Activated CD4-positive, alpha-beta T cell treated with anti-CD3 and anti-CD28 coated beads, Interleukin-2, amount 50 U/mL, for 4 hours (primary cell): Measurements from ENCODE around the gene LPP.

Experiments
- DNase-seq, 2 experiments: peaks; one replicate each; pipeline ENCODE4 v3.0.0-alpha.2; 2020

LPP gene

GRCh38 chr3:188453431-188454384, 299.8 kb downstream of the LPP start:
- DNase-seq, result no peak

DNA sequence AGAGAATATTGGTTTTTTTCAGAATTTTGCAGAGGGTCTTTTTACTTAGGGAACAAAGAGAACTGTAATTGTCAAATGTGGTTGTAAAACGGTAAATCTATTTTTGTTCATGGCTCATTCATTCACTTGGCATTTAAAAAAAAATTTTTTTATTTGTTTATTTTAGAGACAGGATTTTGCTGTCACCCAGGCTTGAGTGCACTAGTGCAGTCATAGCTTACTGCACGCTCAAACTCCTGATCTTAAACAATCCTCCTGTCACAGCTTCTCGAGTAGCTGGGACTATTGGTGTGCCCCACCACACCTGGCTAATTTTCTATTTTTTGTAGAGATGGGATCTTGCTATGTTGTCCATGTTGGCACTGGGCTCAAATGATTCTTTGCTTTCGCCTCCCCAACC, 301.8 kb downstream of the LPP start:
- DNase-seq, result no peak

- DNase-seq, result no peak
These were observed 304.8 kb downstream of the LPP start for GRCh38 chr3:188458756-188459155.

DNA sequence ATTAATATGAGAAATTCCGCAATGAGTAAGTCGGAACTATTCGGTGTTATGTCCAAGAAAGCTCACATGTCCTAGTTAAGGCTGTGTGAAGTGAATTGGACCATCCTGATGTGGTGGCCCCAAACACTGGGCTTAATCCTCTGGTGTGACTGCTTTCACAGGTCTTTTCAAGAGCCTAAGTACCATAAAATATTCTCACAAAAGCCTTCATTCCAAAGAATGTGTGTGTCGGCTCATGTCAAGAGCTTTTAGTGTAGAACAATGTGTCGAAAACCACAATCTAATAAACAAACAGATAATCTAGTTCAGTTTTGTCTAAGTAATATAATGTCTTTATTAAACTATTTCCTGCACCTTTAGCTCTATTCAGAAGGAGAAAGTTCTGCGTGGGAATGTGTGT, 311.4 kb downstream of the LPP start:
- DNase-seq, result no peak

DNA sequence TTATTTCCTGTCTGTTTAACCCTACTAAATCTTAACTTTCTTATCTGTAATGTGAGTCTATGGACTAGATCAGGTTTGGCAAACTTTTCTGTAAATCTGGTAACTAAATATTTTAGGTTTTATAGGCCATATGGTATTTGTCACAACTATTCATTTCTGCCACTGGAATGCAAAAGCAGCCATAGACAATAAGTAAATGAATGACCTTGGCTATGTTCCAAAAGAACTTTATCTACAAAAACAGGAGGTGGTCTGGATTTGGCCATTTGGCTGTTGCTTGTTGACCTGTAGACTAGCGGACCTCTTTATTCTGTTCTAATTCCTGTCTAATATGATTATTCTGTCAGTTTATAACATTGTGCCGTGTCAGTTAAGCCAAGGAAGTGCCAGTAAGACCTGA, 314.2 kb downstream of the LPP start:
- no peak for DNase-seq

GRCh38 chr3:188468662-188469061, 314.7 kb downstream of the LPP start:
- DNase-seq, result no peak

- DNase-seq, result no peak
These were observed 315.4 kb downstream of the LPP start for GRCh38 chr3:188469228-188469885.

GRCh38 chr3:188470508-188471130, 316.7 kb downstream of the LPP start:
- DNase-seq, result no peak

DNA sequence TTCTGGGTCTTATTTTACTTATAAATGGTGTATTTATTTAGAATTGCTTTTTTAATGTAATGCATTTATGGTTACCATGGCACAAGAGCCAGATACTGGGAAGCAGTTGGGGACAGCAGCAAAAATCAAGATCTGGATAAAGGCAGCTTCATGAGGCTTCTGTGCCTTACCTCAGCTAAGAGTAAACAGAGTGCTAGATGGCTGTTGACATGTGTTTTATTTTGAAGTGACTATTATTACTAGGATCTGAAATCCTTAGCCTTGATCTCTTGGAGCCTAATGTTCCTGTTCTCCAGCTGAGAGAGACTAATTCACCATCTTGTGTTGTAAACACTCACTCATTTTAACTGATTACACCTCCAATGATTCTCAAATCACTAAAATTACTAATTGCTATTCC, 317.8 kb downstream of the LPP start:
- DNase-seq, result no peak

DNA sequence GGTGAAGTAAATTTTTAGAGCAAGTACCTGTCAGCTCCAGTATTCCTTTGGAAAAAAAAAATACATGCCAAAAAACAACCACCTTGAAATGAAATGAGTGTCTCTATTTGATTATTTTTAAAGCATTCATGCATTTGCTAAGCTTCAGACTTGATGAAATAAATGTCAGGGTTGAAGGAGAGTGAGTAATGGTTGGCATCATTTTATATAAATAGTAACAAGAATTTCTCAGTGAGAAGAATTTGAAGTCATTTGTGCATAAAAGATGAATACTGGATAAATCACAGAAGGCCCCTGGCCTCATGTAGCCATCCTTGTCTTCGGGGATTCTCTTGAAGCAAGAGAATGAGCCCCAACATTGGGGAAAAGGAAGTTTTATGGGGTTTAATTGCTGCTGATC, 318.4 kb downstream of the LPP start:
- no peak for DNase-seq

- DNase-seq, result no peak
These were observed 319.1 kb downstream of the LPP start for GRCh38 chr3:188473045-188473444.

DNA sequence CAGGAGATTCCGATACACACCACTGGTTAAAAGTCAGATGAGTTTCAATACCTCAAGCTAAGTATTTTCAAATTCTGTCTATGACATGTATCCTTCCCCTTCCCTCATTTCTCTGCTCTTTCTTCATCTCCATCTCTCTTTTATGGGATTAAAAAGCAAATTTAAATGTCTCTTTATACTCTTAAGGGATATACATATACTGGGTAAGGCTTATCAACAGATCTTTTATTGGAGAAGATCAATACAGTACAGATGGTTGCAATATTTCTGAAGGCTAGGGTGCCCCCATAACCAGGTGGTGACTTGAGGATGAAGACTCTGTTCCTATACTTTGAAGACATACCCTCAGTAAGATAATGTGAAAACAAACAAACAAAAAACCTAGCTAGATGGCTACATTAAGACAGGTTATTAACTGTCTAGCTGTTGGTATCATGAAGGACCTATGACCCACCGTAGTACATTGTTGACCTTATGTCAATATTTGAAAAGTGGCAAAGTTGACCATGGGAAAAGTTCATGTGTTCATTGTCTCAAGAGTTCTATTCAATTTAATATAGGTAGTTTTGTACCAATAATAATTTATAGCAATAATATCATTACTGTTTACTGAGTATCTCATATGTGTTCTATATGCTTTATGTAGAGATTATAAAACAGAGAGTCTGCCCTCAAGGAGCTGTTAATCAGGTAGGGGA, 319.8 kb downstream of the LPP start:
- no peak for DNase-seq

- DNase-seq, result no peak
These were observed 323.0 kb downstream of the LPP start for GRCh38 chr3:188476935-188477334.

GRCh38 chr3:188480011-188480410, 326.1 kb downstream of the LPP start:
- DNase-seq, result no peak

DNA sequence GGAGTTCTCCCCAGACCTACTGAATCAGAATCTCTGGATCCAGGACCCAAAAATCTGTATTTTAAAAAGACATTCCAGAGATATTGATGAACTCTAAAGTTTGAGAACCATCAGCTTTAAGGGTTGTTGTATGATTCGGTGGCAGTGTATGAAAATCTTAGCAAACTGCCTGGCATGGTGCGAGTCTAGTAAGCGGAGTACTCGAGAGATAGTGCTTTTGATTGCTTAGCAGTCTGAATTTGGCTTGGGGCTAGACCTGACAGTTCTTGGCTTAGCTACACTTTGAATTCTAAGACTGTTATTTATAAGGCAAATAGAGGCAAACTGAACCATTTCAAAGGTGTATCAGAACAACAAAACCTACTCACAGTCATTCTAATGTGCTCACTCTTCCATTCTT, 329.0 kb downstream of the LPP start:
- no peak for DNase-seq

- DNase-seq, result no peak
These were observed 332.2 kb downstream of the LPP start for GRCh38 chr3:188486126-188486525.

DNA sequence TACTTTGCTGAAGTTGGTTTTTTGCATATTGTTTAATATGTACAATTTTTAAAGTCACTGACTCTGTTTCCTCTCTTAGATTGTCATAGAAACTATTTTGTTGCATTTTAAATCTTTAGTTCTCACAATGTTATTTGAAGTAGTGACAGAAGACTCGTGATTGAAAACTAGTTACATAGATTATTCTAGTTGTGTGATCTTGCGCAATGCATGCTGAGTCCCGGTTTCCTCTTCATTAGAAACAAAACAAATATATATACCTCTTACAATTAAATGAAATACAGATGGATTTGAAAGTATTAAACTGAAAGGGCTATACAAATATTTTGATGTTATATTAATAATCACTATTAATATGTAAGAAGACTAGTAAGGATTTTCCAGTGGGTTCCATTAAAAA, 333.0 kb downstream of the LPP start:
- DNase-seq, result no peak

DNA sequence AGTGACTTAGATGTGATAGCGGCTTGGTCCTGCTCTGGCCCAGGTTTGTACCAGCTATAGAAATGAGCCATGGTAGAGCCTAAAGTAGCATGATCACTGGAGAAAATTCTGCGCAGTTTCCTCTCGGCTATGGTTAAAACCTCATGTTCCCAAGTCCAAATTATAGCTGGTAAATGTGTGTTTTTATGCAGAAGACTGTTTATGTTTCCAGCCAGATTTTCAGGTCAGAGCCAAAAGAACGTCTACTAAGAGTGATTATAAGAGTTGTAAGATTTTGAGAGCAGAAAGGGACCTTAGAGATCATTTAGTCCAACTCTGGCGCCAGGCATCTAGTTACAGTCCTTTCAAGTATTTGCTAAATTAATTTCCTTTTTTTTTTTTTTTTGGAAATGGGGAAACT, 333.7 kb downstream of the LPP start:
- DNase-seq, result no peak

DNA sequence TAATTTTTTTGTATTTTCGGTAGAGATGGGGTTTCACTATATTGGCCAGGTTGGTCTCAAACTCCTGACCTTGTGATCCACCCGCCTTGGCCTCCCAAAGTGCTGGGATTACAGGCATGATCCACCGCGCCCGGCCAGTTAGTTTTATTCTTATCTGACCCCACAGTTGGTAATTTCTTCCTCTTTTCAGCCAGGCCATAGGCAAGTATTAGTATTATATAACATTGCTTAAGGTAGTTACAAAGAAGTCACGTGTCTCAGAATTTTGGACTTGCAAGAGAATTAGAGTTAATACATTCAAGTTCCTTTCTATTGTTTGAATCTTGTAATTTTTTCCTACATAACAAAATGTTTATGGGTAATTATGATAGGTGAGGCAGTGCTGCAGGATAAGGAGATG, 334.8 kb downstream of the LPP start:
- DNase-seq, result no peak

DNA sequence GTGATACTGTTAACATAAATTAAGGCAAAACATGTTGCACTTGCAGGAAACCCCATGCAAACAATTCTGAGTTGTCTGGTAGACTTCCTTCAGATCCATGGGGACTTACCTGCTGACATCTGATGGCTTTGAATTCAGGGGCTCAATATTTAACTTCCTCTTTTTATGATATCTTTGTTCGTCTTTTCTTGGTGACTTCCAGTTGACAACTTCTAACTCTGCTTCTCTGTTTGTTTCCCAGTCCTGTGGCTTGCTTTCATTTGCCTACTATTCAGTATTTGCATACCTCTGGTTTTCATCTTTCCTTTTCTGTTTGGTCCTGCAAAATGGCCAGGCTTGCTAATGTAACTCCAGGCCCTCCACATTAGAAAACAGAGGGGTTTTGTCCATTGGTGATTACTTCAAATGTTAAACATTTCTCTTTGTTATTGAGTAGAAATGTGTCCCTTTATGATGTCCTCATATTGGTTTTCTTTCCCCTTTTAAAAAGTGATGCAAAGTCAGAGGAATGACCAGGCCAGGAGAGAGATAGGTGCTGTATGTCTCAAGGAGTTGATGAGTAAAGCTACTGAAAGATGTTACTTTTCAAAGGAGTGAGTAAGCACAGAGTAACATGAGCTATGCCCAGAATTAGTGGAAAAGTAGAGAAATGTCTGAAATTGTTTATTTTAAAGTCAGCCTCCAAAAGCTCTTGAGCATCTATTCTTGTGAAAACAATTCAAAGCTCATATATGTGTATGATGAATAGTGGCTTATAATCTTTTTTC, 335.9 kb downstream of the LPP start:
- DNase-seq, result no peak

DNA sequence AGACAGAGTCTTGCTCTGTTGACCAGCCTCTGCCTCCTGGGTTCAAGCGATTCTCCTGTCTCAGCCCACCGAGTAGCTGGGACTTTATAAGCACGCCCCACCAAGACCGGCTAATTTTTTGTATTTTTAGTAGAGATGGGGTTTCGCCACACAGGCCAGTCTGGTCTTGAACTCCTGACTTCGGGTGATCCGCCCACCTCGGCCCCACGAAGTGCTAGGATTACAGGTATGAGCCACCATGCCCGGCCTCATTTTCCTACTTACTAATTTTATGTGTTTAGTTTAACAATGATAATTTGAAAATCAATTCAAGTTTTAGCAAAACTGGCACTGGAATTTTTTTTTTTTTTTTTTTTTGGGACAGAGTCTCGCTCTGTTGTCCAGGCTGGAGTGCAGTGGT, 336.5 kb downstream of the LPP start:
- no peak for DNase-seq

GRCh38 chr3:188491276-188491687, 337.3 kb downstream of the LPP start:
- DNase-seq, result no peak

DNA sequence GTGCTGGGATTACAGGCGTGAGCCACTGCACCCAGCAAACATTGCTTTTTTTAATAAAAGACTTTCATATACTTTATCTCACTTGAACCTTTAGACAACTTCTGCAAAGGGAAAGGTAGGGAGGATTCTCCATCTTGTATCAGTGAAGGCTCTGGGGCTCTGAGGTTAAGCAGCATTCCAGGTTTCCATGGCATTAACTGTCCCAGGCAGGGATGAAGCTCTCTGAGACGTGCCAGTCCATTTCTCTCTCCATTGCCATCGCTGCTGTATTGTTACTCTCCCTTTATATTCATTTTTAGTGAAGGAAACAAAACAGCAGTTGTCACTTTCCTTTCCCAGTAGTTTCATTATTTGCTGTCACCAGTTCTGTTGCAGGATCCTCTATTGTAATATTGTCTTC, 342.4 kb downstream of the LPP start:
- DNase-seq, result no peak
